Measurements from ENCODE around the gene PACS2.

DNA sequence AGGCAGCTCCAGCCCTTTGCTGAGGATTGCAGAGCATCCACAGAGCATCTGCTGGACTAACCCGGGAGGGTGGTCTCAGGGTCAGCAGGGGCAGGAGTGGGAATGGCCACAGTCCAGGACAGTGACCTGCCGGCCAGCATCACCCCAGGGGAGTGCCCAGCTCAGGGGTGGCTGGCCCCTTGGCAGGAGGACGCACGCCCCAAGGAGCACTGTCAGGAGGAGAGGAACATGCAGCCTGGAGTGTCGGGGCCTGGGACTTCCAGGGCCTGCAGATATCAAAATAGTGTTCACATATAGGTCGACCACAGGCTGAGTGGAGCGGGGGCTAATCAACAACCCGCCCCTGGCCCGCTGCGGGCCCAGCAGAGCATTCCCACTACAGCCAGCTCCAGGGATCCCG is 50.6 kb downstream of the PACS2 start:
- TF ChIP-seq, protein P1, sequence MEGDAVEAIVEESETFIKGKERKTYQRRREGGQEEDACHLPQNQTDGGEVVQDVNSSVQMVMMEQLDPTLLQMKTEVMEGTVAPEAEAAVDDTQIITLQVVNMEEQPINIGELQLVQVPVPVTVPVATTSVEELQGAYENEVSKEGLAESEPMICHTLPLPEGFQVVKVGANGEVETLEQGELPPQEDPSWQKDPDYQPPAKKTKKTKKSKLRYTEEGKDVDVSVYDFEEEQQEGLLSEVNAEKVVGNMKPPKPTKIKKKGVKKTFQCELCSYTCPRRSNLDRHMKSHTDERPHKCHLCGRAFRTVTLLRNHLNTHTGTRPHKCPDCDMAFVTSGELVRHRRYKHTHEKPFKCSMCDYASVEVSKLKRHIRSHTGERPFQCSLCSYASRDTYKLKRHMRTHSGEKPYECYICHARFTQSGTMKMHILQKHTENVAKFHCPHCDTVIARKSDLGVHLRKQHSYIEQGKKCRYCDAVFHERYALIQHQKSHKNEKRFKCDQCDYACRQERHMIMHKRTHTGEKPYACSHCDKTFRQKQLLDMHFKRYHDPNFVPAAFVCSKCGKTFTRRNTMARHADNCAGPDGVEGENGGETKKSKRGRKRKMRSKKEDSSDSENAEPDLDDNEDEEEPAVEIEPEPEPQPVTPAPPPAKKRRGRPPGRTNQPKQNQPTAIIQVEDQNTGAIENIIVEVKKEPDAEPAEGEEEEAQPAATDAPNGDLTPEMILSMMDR (IDR thresholded peaks at IDR 0.05; ENCODE audit: extremely low read depth in 1 of 2, insufficient read depth in 1 of 2, low read depth in 1 of 2, low read length in 2 of 2): no peak
- TF ChIP-seq EZH2 (IDR thresholded peaks at IDR 0.05; ENCODE audit: borderline replicate concordance, low read depth, low read length, severe bottlenecking) (no peak), POLR2A (IDR thresholded peaks at IDR 0.05; ENCODE audit: low read depth, low read length) (no peak), POLR2AphosphoS5 (IDR thresholded peaks at IDR 0.05; ENCODE audit: insufficient read depth, low read depth, low read length) (no peak)
- TF ChIP-seq, protein P2, sequence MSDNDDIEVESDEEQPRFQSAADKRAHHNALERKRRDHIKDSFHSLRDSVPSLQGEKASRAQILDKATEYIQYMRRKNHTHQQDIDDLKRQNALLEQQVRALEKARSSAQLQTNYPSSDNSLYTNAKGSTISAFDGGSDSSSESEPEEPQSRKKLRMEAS (IDR thresholded peaks at IDR 0.05; ENCODE audit: insufficient read depth, insufficient read length): no peak
